Common myeloid progenitor, CD34-positive (primary cell): ENCODE data around the gene KIRREL3.
"Not testable (repeated sequence)": the region's sequence is repeated elsewhere in the genome, so short reads cannot be mapped to it uniquely, and the experiment has no call there.

Source experiments
- CTCF ChIA-PET: fragments of 350-600 bp; sonication (Branson Sonifier 250); formaldehyde crosslinking; loops from one replicate; lab custom pipeline; 2021; ENCODE audit warnings: antibody characterized with exemption; lab: Charles Lee
- POLR2A ChIA-PET: fragments of 350-600 bp; sonication (Branson Sonifier 250); formaldehyde crosslinking; loops from one replicate; lab custom pipeline; 2021; ENCODE audit warnings: antibody characterized with exemption; lab: Charles Lee
- DNase-seq, 3 donors: peaks; one replicate each; pipeline versions ENCODE4 v3.0.0 to v3.0.0-alpha.2; 2013
- H3K27ac ChIP-seq, 2 experiments: 1 replicate in 1 of 2; 2 replicates in 1 of 2; pipeline ENCODE4 v1.7.0; 2013; ENCODE audit warnings: inconsistent platforms in 2 of 2, low read length in 2 of 2, mild to moderate bottlenecking in 2 of 2, low read depth in 1 of 2, moderate library complexity in 1 of 2; ENCODE audit not compliant: severe bottlenecking in 2 of 2, insufficient read depth in 1 of 2, poor library complexity in 1 of 2
- H3K27me3 ChIP-seq, 5 experiments: replicated peaks in 2 of 5; 1 replicate in 3 of 5; 2 replicates in 2 of 5; pipeline versions ENCODE4 v1.6.1 to v1.7.0; 2013; ENCODE audit warnings: low read length in 4 of 5, mild to moderate bottlenecking in 2 of 5, moderate library complexity in 2 of 5, inconsistent platforms in 1 of 5; ENCODE audit not compliant: insufficient read depth in 5 of 5, control insufficient read depth in 4 of 5
- H3K36me3 ChIP-seq, 4 experiments: 1 replicate in 2 of 4; 2 replicates in 2 of 4; pipeline versions ENCODE4 v1.6.1 to v1.7.0; 2013; ENCODE audit warnings: low read length in 3 of 4, control low read depth in 1 of 4, mild to moderate bottlenecking in 1 of 4; ENCODE audit not compliant: control insufficient read depth in 4 of 4, insufficient read depth in 4 of 4
- H3K4me1 ChIP-seq, 4 experiments: 1 replicate in 3 of 4; 2 replicates in 1 of 4; pipeline versions ENCODE4 v1.6.1 to v1.7.1; 2013; ENCODE audit warnings: low read length in 3 of 4, mild to moderate bottlenecking in 3 of 4, control low read depth in 1 of 4, inconsistent platforms in 1 of 4, moderate library complexity in 1 of 4; ENCODE audit not compliant: control insufficient read depth in 4 of 4, insufficient read depth in 4 of 4; ENCODE audit errors: control extremely low read depth in 1 of 4
- H3K4me3 ChIP-seq, 7 experiments: 1 replicate in 4 of 7; 2 replicates in 3 of 7; pipeline versions ENCODE4 v1.5.1 to v1.7.0; 2013; ENCODE audit warnings: mild to moderate bottlenecking in 7 of 7, low read length in 6 of 7, moderate library complexity in 6 of 7, inconsistent platforms in 2 of 7, low read depth in 2 of 7, control low read depth in 1 of 7; ENCODE audit not compliant: insufficient read depth in 4 of 7, control insufficient read depth in 1 of 7; ENCODE audit errors: extremely low read depth in 1 of 7
- H3K9me3 ChIP-seq, 5 experiments: 1 replicate in 4 of 5; 2 replicates in 1 of 5; pipeline versions ENCODE4 v1.6.1 to v1.7.1; 2013; ENCODE audit warnings: low read length in 4 of 5, mild to moderate bottlenecking in 2 of 5, inconsistent platforms in 1 of 5, low read depth in 1 of 5, moderate library complexity in 1 of 5; ENCODE audit not compliant: control insufficient read depth in 4 of 5, insufficient read depth in 2 of 5; ENCODE audit errors: control extremely low read depth in 1 of 5
- WGBS: methylation state at CpG from one replicate; pipeline ENCODE4 v1.1.5; 2013; ENCODE audit not compliant: insufficient coverage; 5-methylcytosine and 5-hydroxymethylcytosine counted together

Gene KIRREL3

GRCh38 chr11:126963603-126964363 lies 36.8 kb downstream of the KIRREL3 start:
- H3K27ac ChIP-seq, result no peak overlapping the region
- no peak overlapping the region for H3K4me3 ChIP-seq
- ChIA-PET POLR2A (no interaction called here), CTCF (interaction anchor here (0.6 kb wide), 1 partner anchor 92 kb away, joined by 3 read pairs; no protein-coding TSS in a partner anchor)
- H3K36me3 ChIP-seq, result no peaks in the 10 kb centered on the region
- H3K27me3 ChIP-seq, result peaks cover 10 to 39% (median 15%) of the 10 kb centered on the region in 5 experiments
- no peaks in the 10 kb centered on the region for H3K4me1 ChIP-seq
- no CpG with 5 or more reads among the region's 3 CpGs for WGBS
- DNase-seq, result no peak
- H3K9me3 ChIP-seq, result peaks cover 0 to 5% (median 0%) of the 10 kb centered on the region in 5 experiments

- DNase-seq, result no peak
- no CpG with 5 or more reads among the region's 1 CpG for whole genome bisulfite sequencing
- H3K4me1 ChIP-seq, result no peaks in the 10 kb centered on the region
- peaks cover 4 to 33% (median 8%) of the 10 kb centered on the region in 5 experiments for H3K27me3 ChIP-seq
- H3K36me3 ChIP-seq, result no peaks in the 10 kb centered on the region
- ChIA-PET POLR2A (no interaction called here), CTCF (no interaction called here)
- no peak overlapping the region for H3K27ac ChIP-seq
- peaks cover 0 to 5% (median 0%) of the 10 kb centered on the region in 5 experiments for H3K9me3 ChIP-seq
- H3K4me3 ChIP-seq, result no peak overlapping the region
Observed at GRCh38 chr11:126963115-126963514, 37.5 kb downstream of the KIRREL3 start.

- CTCF ChIA-PET, result no interaction called here
- no peak overlapping the region for H3K27ac ChIP-seq
- H3K4me3 ChIP-seq, result no peak overlapping the region
- DNase-seq, result no peak
- POLR2A ChIA-PET, result no interaction called here
- H3K4me1 ChIP-seq, result no peaks in the 10 kb centered on the region
- WGBS, result 100% methylated on average over 3 of the region's 4 CpGs
- peaks cover 0 to 5% (median 0%) of the 10 kb centered on the region in 5 experiments for H3K9me3 ChIP-seq
- H3K36me3 ChIP-seq, result no peaks in the 10 kb centered on the region
- H3K27me3 ChIP-seq, result peaks cover 0 to 20% (median 2%) of the 10 kb centered on the region in 5 experiments
Observed at GRCh38 chr11:126959700-126960099, 40.9 kb downstream of the KIRREL3 start.

GRCh38 chr11:126956635-126957034 lies 43.9 kb downstream of the KIRREL3 start:
- 95% methylated on average over 9 of the region's 10 CpGs for WGBS
- ChIA-PET CTCF (no interaction called here), POLR2A (no interaction called here)
- H3K4me3 ChIP-seq, result no peak overlapping the region
- H3K4me1 ChIP-seq, result no peaks in the 10 kb centered on the region
- no peak for DNase-seq
- no peaks in the 10 kb centered on the region for H3K36me3 ChIP-seq
- H3K27ac ChIP-seq, result no peak overlapping the region
- H3K27me3 ChIP-seq, result peaks cover 0 to 14% (median 2%) of the 10 kb centered on the region in 5 experiments
- H3K9me3 ChIP-seq, result no peaks in the 10 kb centered on the region

- CTCF ChIA-PET, H3K4me1 ChIP-seq, POLR2A ChIA-PET, DNase-seq, H3K9me3 ChIP-seq, H3K4me3 ChIP-seq, H3K36me3 ChIP-seq, H3K27ac ChIP-seq: not testable (repeated sequence)
- peaks cover 0 to 14% (median under 1%) of the 10 kb centered on the region in 5 experiments for H3K27me3 ChIP-seq
- WGBS, result no CpG with 5 or more reads among the region's 2 CpGs
Observed at GRCh38 chr11:126952533-126952932, 48.0 kb downstream of the KIRREL3 start.

- Histone ChIP-seq H3K4me1 (no peaks in the 10 kb centered on the region), H3K27ac (no peak overlapping the region), H3K36me3 (no peaks in the 10 kb centered on the region), H3K4me3 (no peak overlapping the region), H3K9me3 (no peaks in the 10 kb centered on the region), H3K27me3 (peaks cover 0 to 9% (median 0%) of the 10 kb centered on the region in 5 experiments)
- 96% methylated on average over 2 of the region's 3 CpGs for WGBS
- ChIA-PET POLR2A (no interaction called here), CTCF (no interaction called here)
- DNase-seq, result no peak
Observed at GRCh38 chr11:126951465-126951864, 49.1 kb downstream of the KIRREL3 start.

GRCh38 chr11:126949066-126949891 lies 51.3 kb downstream of the KIRREL3 start:
- Histone ChIP-seq H3K27me3 (peaks cover 0 to 9% (median 0%) of the 10 kb centered on the region in 5 experiments), H3K36me3 (no peaks in the 10 kb centered on the region), H3K27ac (no peak overlapping the region), H3K9me3 (no peaks in the 10 kb centered on the region), H3K4me3 (no peak overlapping the region), H3K4me1 (no peaks in the 10 kb centered on the region)
- 89% methylated on average over 5 of the region's 6 CpGs for WGBS
- DNase-seq, result no peak
- ChIA-PET CTCF (no interaction called here), POLR2A (no interaction called here)
